IMR-90 (cell line): ENCODE measurements around the gene TEX44. TPM values are rescaled to one million over a fixed set of nuclear protein-coding genes. Genes with fewer than 3 reads are reported as not detected.

ENCODE experiments used
- ATAC-seq: fragments of 200-7000 bp; cut with Tn5 transposase; 2 replicates; pipeline ENCODE4 v1.9.1; 2020; ENCODE audit warnings: low read depth, mild to moderate bottlenecking, moderate library complexity
- BruUV-seq: library from RNA; stranded (reverse); fragments of 400-500 nt; replicated peaks from 2 replicates; lab custom pipeline; 2021; lab: Mats Ljungman, UMichigan
- CTCF ChIA-PET: fragments of 300-600 bp; formaldehyde crosslinking; extraction: SDS; loops from one replicate; lab custom pipeline; 2021; ENCODE audit warnings: antibody characterized with exemption; lab: Yijun Ruan, JAX
- POLR2A ChIA-PET: fragments of 300-600 bp; sonication (Branson Sonifier 250); formaldehyde crosslinking; loops from one replicate; lab custom pipeline; 2022; ENCODE audit warnings: antibody characterized with exemption; ENCODE audit not compliant: unreplicated experiment; lab: Charles Lee
- DNase-seq: peaks from one replicate; pipeline ENCODE4 v3.0.0; 2013
- H2AFZ ChIP-seq: replicated peaks from 2 replicates; pipeline ENCODE3; 2013; ENCODE audit warnings: low read length, mild to moderate bottlenecking; ENCODE audit not compliant: poor library complexity
- H2AK5ac ChIP-seq: 2 replicates; pipeline ENCODE4 v1.6.1; 2013; ENCODE audit warnings: low read depth, low read length, inconsistent platforms
- H2AK9ac ChIP-seq: replicated peaks from 2 replicates; pipeline ENCODE3; 2013; ENCODE audit warnings: mild to moderate bottlenecking, low read depth, low read length, moderate library complexity; ENCODE audit not compliant: poor library complexity
- H2BK120ac ChIP-seq: 2 replicates; pipeline ENCODE4 v1.6.1; 2013; ENCODE audit warnings: low read depth, low read length, inconsistent platforms
- H2BK15ac ChIP-seq: 3 replicates; pipeline ENCODE4 v1.6.1; 2013; ENCODE audit warnings: low read depth, low read length, inconsistent platforms
- H2BK20ac ChIP-seq: 2 replicates; pipeline ENCODE4 v1.6.1; 2013; ENCODE audit warnings: low read depth, mild to moderate bottlenecking, inconsistent platforms, low read length, moderate library complexity
- H2BK5ac ChIP-seq: 2 replicates; pipeline ENCODE4 v1.6.1; 2013; ENCODE audit warnings: mild to moderate bottlenecking, low read depth, low read length, inconsistent platforms; ENCODE audit not compliant: poor library complexity, severe bottlenecking
- H3K14ac ChIP-seq: replicated peaks from 2 replicates; pipeline ENCODE4 v1.6.1; 2013; ENCODE audit warnings: low read depth, low read length, inconsistent platforms
- H3K18ac ChIP-seq: 2 replicates; pipeline ENCODE4 v1.6.1; 2013; ENCODE audit warnings: low read depth, low read length, control low read depth
- H3K23ac ChIP-seq: 2 replicates; pipeline ENCODE4 v1.6.1; 2013; ENCODE audit warnings: low read depth, low read length, inconsistent platforms
- H3K27ac ChIP-seq: 2 replicates; pipeline ENCODE4 v1.5.1; 2013; ENCODE audit warnings: mild to moderate bottlenecking, control low read depth, low read length; ENCODE audit not compliant: insufficient read depth
- H3K27me3 ChIP-seq: 2 replicates; pipeline ENCODE4 v1.6.1; 2013; ENCODE audit warnings: low read length; ENCODE audit not compliant: control insufficient read depth, insufficient read depth
- H3K36me3 ChIP-seq: 2 replicates; pipeline ENCODE4 v1.6.1; 2013; ENCODE audit warnings: low read length, mixed read lengths; ENCODE audit not compliant: control insufficient read depth, insufficient read depth
- H3K4ac ChIP-seq: 2 replicates; pipeline ENCODE4 v1.6.1; 2013; ENCODE audit warnings: low read depth, low read length, inconsistent platforms
- H3K4me1 ChIP-seq: 2 replicates; pipeline ENCODE4 v1.6.1; 2013; ENCODE audit warnings: low read length, mixed read lengths; ENCODE audit not compliant: control insufficient read depth, insufficient read depth
- H3K4me2 ChIP-seq: 2 replicates; pipeline ENCODE4 v1.6.1; 2013; ENCODE audit warnings: low read depth, mild to moderate bottlenecking, control low read depth, low read length, moderate library complexity
- H3K4me3 ChIP-seq: 2 replicates; pipeline ENCODE4 v1.5.1; 2013; ENCODE audit warnings: low read depth, mild to moderate bottlenecking, control low read depth, low read length, moderate library complexity; ENCODE audit not compliant: insufficient read depth
- H3K56ac ChIP-seq: 2 replicates; pipeline ENCODE4 v1.6.1; 2013; ENCODE audit warnings: low read length, inconsistent platforms; ENCODE audit not compliant: insufficient read depth; ENCODE audit errors: extremely low read depth
- H3K79me1 ChIP-seq, 2 experiments: 2 replicates each; pipeline ENCODE4 v1.6.1; 2013; ENCODE audit warnings: low read length in 2 of 2, inconsistent platforms in 1 of 2, low read depth in 1 of 2
- H3K9ac ChIP-seq: 2 replicates; pipeline ENCODE4 v1.6.1; 2013; ENCODE audit warnings: low read depth, low read length, control low read depth
- H3K9me1 ChIP-seq: 2 replicates; pipeline ENCODE4 v1.6.1; 2013; ENCODE audit warnings: low read length, inconsistent platforms; ENCODE audit not compliant: insufficient read depth
- H3K9me3 ChIP-seq: 2 replicates; pipeline ENCODE4 v1.6.1; 2013; ENCODE audit warnings: low read length; ENCODE audit not compliant: control insufficient read depth, insufficient read depth
- H4K20me1 ChIP-seq: 2 replicates; pipeline ENCODE4 v1.6.1; 2013; ENCODE audit warnings: low read length, inconsistent platforms; ENCODE audit not compliant: insufficient read depth
- H4K5ac ChIP-seq: 2 replicates; pipeline ENCODE4 v1.6.1; 2013; ENCODE audit warnings: mild to moderate bottlenecking, low read depth, low read length, control low read depth
- H4K8ac ChIP-seq, 2 experiments: 2 replicates each; pipeline ENCODE4 v1.6.1; 2013; ENCODE audit warnings: low read depth in 2 of 2, low read length in 2 of 2, control low read depth in 1 of 2, inconsistent platforms in 1 of 2
- H4K91ac ChIP-seq: 2 replicates; pipeline ENCODE4 v1.6.1; 2013; ENCODE audit warnings: low read depth, low read length, inconsistent platforms; ENCODE audit not compliant: insufficient read depth
- CEBPB ChIP-seq: IDR thresholded peaks from 2 replicates; pipeline ENCODE4 v1.6.1; 2012; ENCODE audit warnings: low read depth, low read length, improper control_type of control experiment
- CHD1 ChIP-seq: IDR thresholded peaks from 2 replicates; pipeline ENCODE4 v1.6.1; 2012; ENCODE audit warnings: low read depth, low read length, improper control_type of control experiment
- FOS ChIP-seq: fragments of 150-350 bp; IDR thresholded peaks from 2 replicates; pipeline ENCODE4 v1.6.1; 2016; ENCODE audit warnings: low read depth, low read length
- MAFK ChIP-seq: IDR thresholded peaks from 2 replicates; pipeline ENCODE4 v1.6.1; 2012; ENCODE audit warnings: low read depth, low read length, improper control_type of control experiment
- MAZ ChIP-seq: IDR thresholded peaks from 2 replicates; pipeline ENCODE4 v1.6.1; 2012; ENCODE audit warnings: low read depth, mild to moderate bottlenecking, low read length, improper control_type of control experiment, moderate library complexity, borderline replicate concordance
- MXI1 ChIP-seq: IDR thresholded peaks from 2 replicates; pipeline ENCODE4 v1.6.1; 2012; ENCODE audit warnings: low read depth, mild to moderate bottlenecking, low read length, moderate library complexity, borderline replicate concordance
- NFE2L2 ChIP-seq: fragments of 150-350 bp; IDR thresholded peaks from 2 replicates; pipeline ENCODE4 v1.6.1; 2016; ENCODE audit warnings: low read depth, mild to moderate bottlenecking, low read length
- POLR2A ChIP-seq: IDR thresholded peaks from 2 replicates; pipeline ENCODE4 v1.6.1; 2012; ENCODE audit warnings: mild to moderate bottlenecking, low read depth, low read length
- RAD21 ChIP-seq: IDR thresholded peaks from 2 replicates; pipeline ENCODE4 v1.6.1; 2012; ENCODE audit warnings: low read length, improper control_type of control experiment
- RCOR1 ChIP-seq: IDR thresholded peaks from 2 replicates; pipeline ENCODE4 v1.6.1; 2012; ENCODE audit warnings: mild to moderate bottlenecking, low read length, improper control_type of control experiment; ENCODE audit not compliant: insufficient replicate concordance
- RFX5 ChIP-seq: IDR thresholded peaks from 2 replicates; pipeline ENCODE4 v1.8.0; 2012; ENCODE audit warnings: low read depth, mild to moderate bottlenecking, low read length, moderate library complexity
- SMC3 ChIP-seq: fragments of 150-350 bp; IDR thresholded peaks from 2 replicates; pipeline ENCODE4 v1.6.1; 2016; ENCODE audit warnings: low read depth, mild to moderate bottlenecking, antibody characterized with exemption, low read length, moderate library complexity
- WGBS, 2 experiments: methylation state at CpG; one replicate each; pipeline versions ENCODE4 v1.1.5 to v1.1.7; 2013; ENCODE audit warnings: missing lambda C conversion rate in 2 of 2; ENCODE audit not compliant: insufficient read length in 1 of 2; ENCODE audit errors: extremely low coverage in 2 of 2; 5-methylcytosine and 5-hydroxymethylcytosine counted together
- dilution Hi-C: fragments of 300-500 bp; cut with HindIII; formaldehyde crosslinking; loops from one replicate; pipeline ENCODE4 v1.14.3; 2018; ENCODE audit warnings: low sequenced_read_pairs; ENCODE audit not compliant: unreplicated experiment
- in situ Hi-C: fragments of 300-500 bp; cut with MboI; formaldehyde crosslinking; loops from 3 replicates; pipeline ENCODE4 v1.14.3; 2019; ENCODE audit warnings: low sequenced_read_pairs, inconsistent platforms, mixed read lengths
- intact Hi-C: fragments of 100-400 bp; cut with micrococcal nuclease; formaldehyde crosslinking; loops from 2 replicates; pipeline ENCODE4 v1.10.0; 2022
- polyA plus RNA-seq, 3 experiments: library from polyadenylated mRNA; depleted of rRNA; stranded (reverse); fragments of >200 nt; gene quantifications; 2 replicates each; pipeline ENCODE4 v1.2.3, GENCODE V29; 2012; ENCODE audit warnings: low replicate concordance in 1 of 3
- total RNA-seq: library from RNA; depleted of rRNA; stranded (reverse); fragments of >200 nt; gene quantifications from 2 replicates; pipeline ENCODE4 v1.2.3, GENCODE V29; 2012
- TF ChIP-seq, protein P1 (sequence below): fragments of 150-350 bp; IDR thresholded peaks from 2 replicates; pipeline ENCODE4 v1.6.1; 2016; ENCODE audit warnings: low read depth, mild to moderate bottlenecking, low read length, moderate library complexity, borderline replicate concordance
- TF ChIP-seq, protein P2 (sequence below): fragments of 150-350 bp; IDR thresholded peaks from 2 replicates; pipeline ENCODE4 v1.6.1; 2017; ENCODE audit warnings: mild to moderate bottlenecking, antibody characterized with exemption, low read length, low read depth

The TEX44 gene
- total and polyA plus RNA-seq, 2 of the 4 experiments (the other 2 are of a cell fraction), result not detected

DNA sequence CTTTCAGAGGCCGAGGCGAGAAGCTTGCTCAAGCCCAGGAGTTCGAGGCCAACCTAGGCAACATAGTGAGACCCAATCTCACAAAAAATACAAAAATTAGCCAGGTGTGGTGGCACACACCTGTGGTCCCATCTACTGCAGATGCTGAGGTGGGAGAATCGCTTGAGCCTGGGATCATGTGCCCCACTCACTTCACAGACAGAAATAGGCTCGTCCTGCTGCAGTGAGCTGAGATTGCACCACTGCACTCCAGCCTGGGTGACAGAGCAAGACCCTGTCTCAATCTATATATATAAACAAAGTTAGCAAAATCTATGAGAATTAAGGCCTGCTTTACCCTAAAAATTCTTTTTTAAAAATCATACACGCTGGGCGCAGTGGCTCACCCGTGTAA is 50.8 kb downstream of the TEX44 start:
- Histone ChIP-seq H3K4me2 (no peak overlapping the region), H3K36me3 (no peaks in the 10 kb centered on the region), H3K9me1 (peaks cover 15% of the 10 kb centered on the region; the same call in 1 of the 2 replicates), H3K18ac (no peak overlapping the region; the same call in 1 of the 2 replicates), H3K4me1 (peaks cover 13% of the 10 kb centered on the region), H2BK120ac (peak overlapping the region; percentile 86), H2BK5ac (peak overlapping the region; percentile 71), H4K8ac (peak overlapping the region; percentile 46 to 90; a peak in 2 of 4 replicates), H3K9me3 (no peaks in the 10 kb centered on the region), H3K14ac (peak overlapping the region; percentile 96), H3K23ac (peak overlapping the region; percentile 39; the same call in 1 of the 2 replicates), H4K20me1 (no peaks in the 10 kb centered on the region), H3K4ac (peak overlapping the region; percentile 89), H3K4me3 (no peak overlapping the region), H3K27me3 (no peaks in the 10 kb centered on the region), H2BK15ac (peak overlapping the region; percentile 46; the same call in 1 of the 3 replicates), H3K27ac (no peak overlapping the region), H2AK9ac (peak overlapping the region; percentile 95), H3K79me1 (no peaks in the 10 kb centered on the region), H2AFZ (peak overlapping the region; percentile 86), H4K91ac (peak overlapping the region; percentile 83; the same call in 1 of the 2 replicates), H2BK20ac (peak overlapping the region; percentile 40; the same call in 1 of the 2 replicates), H3K56ac (no peak overlapping the region), H2AK5ac (peak overlapping the region; percentile 89; the same call in 1 of the 2 replicates), H4K5ac (no peak overlapping the region), H3K9ac (no peak overlapping the region)
- BruUV-seq, result no TSS peak
- CTCF ChIA-PET, result interaction anchor here (1.7 kb wide), 1 partner anchor 32 kb away, joined by 5 read pairs; no protein-coding TSS in a partner anchor
- POLR2A ChIA-PET, result no interaction called here
- no CpG with 5 or more reads among the region's 8 CpGs for WGBS, 2 experiments
- DNase-seq (no peak), ATAC-seq (no peak)
- no peak for TF ChIP-seq RFX5
- no peak for TF ChIP-seq CHD1
- TF ChIP-seq SMC3, result no peak
- no peak for TF ChIP-seq MAFK
- TF ChIP-seq POLR2A, result no peak
- TF ChIP-seq RCOR1, result no peak
- TF ChIP-seq NFE2L2, result no peak
- TF ChIP-seq, protein P1, sequence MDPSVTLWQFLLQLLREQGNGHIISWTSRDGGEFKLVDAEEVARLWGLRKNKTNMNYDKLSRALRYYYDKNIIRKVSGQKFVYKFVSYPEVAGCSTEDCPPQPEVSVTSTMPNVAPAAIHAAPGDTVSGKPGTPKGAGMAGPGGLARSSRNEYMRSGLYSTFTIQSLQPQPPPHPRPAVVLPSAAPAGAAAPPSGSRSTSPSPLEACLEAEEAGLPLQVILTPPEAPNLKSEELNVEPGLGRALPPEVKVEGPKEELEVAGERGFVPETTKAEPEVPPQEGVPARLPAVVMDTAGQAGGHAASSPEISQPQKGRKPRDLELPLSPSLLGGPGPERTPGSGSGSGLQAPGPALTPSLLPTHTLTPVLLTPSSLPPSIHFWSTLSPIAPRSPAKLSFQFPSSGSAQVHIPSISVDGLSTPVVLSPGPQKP, result no peak
- TF ChIP-seq MAZ, result no peak
- no peak for TF ChIP-seq CEBPB
- no peak for TF ChIP-seq MXI1
- no peak for TF ChIP-seq RAD21
- no peak for TF ChIP-seq FOS
- TF ChIP-seq, protein P2, sequence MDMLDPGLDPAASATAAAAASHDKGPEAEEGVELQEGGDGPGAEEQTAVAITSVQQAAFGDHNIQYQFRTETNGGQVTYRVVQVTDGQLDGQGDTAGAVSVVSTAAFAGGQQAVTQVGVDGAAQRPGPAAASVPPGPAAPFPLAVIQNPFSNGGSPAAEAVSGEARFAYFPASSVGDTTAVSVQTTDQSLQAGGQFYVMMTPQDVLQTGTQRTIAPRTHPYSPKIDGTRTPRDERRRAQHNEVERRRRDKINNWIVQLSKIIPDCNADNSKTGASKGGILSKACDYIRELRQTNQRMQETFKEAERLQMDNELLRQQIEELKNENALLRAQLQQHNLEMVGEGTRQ, result no peak
- in situ Hi-C loops (no loop called here), intact Hi-C loops (no loop called here), dilution Hi-C loops (no loop called here)
